Osteocyte (in vitro differentiated cells): ENCODE data around the gene STAB1. TPM values are rescaled to one million over a fixed set of nuclear protein-coding genes. Genes with fewer than 3 reads are reported as not detected.

Experiments used
- DNase-seq: peaks from one replicate; pipeline ENCODE4 v3.0.0; 2021; ENCODE audit warnings: mixed read lengths; ENCODE audit not compliant: unreplicated experiment; ENCODE audit errors: extremely low spot score
- H3K27ac Mint-ChIP-seq: one replicate; pipeline ENCODE4 v1.8.0; 2021; ENCODE audit warnings: mild to moderate bottlenecking, mixed read lengths; ENCODE audit not compliant: unreplicated experiment
- H3K27me3 Mint-ChIP-seq: one replicate; pipeline ENCODE4 v1.8.0; 2021; ENCODE audit warnings: mixed read lengths; ENCODE audit not compliant: unreplicated experiment
- H3K36me3 Mint-ChIP-seq: one replicate; pipeline ENCODE4 v1.8.0; 2021; ENCODE audit warnings: mixed read lengths; ENCODE audit not compliant: unreplicated experiment
- H3K4me1 Mint-ChIP-seq: one replicate; pipeline ENCODE4 v1.8.0; 2021; ENCODE audit warnings: mixed read lengths; ENCODE audit not compliant: unreplicated experiment
- H3K4me3 Mint-ChIP-seq: one replicate; pipeline ENCODE4 v1.8.0; 2021; ENCODE audit warnings: mild to moderate bottlenecking, moderate library complexity, mixed read lengths; ENCODE audit not compliant: unreplicated experiment
- H3K9me3 Mint-ChIP-seq: one replicate; pipeline ENCODE4 v1.8.0; 2021; ENCODE audit warnings: mixed read lengths; ENCODE audit not compliant: unreplicated experiment
- total RNA-seq: library from RNA; stranded (reverse); gene quantifications from 2 replicates; pipeline ENCODE4 v1.2.1, GENCODE V29; 2021
- TF ChIP-seq, protein P1 (sequence below): fragments of 200-600 bp; sonication (generic); IDR thresholded peaks from 2 replicates; pipeline ENCODE4 v1.5.0; 2021; ENCODE audit warnings: antibody characterized with exemption, mild to moderate bottlenecking, moderate library complexity

Gene STAB1
- total RNA-seq, 1 donor from 2014 or later, result not detected

- H3K4me3 Mint-ChIP-seq, result no peak overlapping the region
- no peaks in the 10 kb centered on the region for H3K27me3 Mint-ChIP-seq
- peaks cover 18% of the 10 kb centered on the region for H3K4me1 Mint-ChIP-seq
- DNase-seq, result no peak
- H3K36me3 Mint-ChIP-seq, result peaks cover 38% of the 10 kb centered on the region
- no peaks in the 10 kb centered on the region for H3K9me3 Mint-ChIP-seq
- no peak overlapping the region for H3K27ac Mint-ChIP-seq
- TF ChIP-seq, protein P1, sequence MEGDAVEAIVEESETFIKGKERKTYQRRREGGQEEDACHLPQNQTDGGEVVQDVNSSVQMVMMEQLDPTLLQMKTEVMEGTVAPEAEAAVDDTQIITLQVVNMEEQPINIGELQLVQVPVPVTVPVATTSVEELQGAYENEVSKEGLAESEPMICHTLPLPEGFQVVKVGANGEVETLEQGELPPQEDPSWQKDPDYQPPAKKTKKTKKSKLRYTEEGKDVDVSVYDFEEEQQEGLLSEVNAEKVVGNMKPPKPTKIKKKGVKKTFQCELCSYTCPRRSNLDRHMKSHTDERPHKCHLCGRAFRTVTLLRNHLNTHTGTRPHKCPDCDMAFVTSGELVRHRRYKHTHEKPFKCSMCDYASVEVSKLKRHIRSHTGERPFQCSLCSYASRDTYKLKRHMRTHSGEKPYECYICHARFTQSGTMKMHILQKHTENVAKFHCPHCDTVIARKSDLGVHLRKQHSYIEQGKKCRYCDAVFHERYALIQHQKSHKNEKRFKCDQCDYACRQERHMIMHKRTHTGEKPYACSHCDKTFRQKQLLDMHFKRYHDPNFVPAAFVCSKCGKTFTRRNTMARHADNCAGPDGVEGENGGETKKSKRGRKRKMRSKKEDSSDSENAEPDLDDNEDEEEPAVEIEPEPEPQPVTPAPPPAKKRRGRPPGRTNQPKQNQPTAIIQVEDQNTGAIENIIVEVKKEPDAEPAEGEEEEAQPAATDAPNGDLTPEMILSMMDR, result no peak
Measured at GRCh38 chr3:52487788-52488691, 7.1 kb upstream of the STAB1 start.

- Mint-ChIP-seq H3K4me3 (no peak overlapping the region), H3K27ac (no peak overlapping the region), H3K4me1 (peaks cover 14% of the 10 kb centered on the region), H3K36me3 (peaks cover 36% of the 10 kb centered on the region), H3K9me3 (no peaks in the 10 kb centered on the region), H3K27me3 (no peaks in the 10 kb centered on the region)
- TF ChIP-seq, protein P1, result no peak
- no peak for DNase-seq
Measured at GRCh38 chr3:52488746-52489145, 6.4 kb upstream of the STAB1 start.

- DNase-seq, result no peak
Measured at GRCh38 chr3:52489453-52489852, 5.7 kb upstream of the STAB1 start.

DNA sequence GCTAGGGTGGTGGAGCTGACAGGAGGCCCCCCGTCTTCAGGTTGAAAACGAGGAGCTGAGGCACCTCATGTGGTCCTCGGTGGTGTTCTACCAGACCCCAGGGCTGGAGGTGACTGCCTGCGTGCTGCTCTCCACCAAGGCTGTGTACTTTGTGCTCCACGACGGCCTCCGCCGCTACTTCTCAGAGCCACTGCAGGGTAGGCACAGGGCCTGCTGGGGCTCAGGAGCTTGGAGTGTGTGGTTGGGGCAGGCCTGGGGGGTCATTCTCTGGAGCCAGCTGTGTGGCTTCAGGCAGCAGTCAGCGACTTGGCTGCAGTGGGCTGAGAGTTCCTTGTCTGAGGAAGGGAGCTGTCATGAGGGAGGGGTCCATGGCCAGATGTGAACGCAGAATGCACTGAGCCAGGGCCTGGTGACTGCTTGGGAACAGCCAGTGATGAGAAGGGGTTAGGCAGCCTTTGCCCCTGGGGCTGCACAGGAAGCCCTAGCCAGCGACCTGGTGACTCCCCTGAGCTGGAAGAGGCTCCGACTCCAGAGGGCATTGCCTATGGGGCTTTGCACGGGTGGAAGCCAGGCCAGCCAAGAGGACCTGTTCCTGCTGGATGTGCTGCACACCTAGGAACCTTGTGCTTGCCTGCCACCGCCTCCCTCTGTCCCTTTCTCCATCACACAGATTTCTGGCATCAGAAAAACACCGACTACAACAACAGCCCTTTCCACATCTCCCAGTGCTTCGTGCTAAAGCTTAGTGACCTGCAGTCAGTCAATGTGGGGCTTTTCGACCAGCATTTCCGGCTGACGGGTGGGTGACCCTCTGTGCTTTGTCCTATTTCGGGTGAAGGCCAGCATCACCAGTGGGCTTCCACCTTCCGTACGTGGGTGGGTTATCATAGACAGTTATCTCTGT, 4.9 kb upstream of the STAB1 start:
- Mint-ChIP-seq H3K36me3 (peaks cover 27% of the 10 kb centered on the region), H3K27ac (peak overlapping the region; percentile 14), H3K4me3 (no peak overlapping the region), H3K9me3 (no peaks in the 10 kb centered on the region), H3K27me3 (no peaks in the 10 kb centered on the region), H3K4me1 (peaks cover 10% of the 10 kb centered on the region)
- no peak for DNase-seq
- TF ChIP-seq, protein P1, result no peak

More at GRCh38 chr3:52489453-52489852, 5.7 kb upstream of the STAB1 start:
- Mint-ChIP-seq H3K9me3 (no peaks in the 10 kb centered on the region), H3K4me3 (no peak overlapping the region), H3K36me3 (peaks cover 31% of the 10 kb centered on the region), H3K4me1 (peaks cover 10% of the 10 kb centered on the region), H3K27ac (no peak overlapping the region), H3K27me3 (no peaks in the 10 kb centered on the region)
- TF ChIP-seq, protein P1, result no peak
